Testis (tissue), 3 donors: ENCODE measurements around the gene JAGN1. TPM values are rescaled to one million over a fixed set of nuclear protein-coding genes. Genes with fewer than 3 reads are reported as not detected.
"Not testable (repeated sequence)": the region's sequence is repeated elsewhere in the genome, so short reads cannot be mapped to it uniquely, and the experiment has no call there.

Source experiments
- DNase-seq: peaks from one replicate; pipeline ENCODE4 v3.0.0-alpha.2; 2019
- H3K27ac ChIP-seq, 2 donors: fragments of 200-600 bp; sonication (generic); one replicate each; pipeline ENCODE4 v1.5.1; 2019
- H3K27me3 ChIP-seq: fragments of 200-600 bp; sonication (generic); one replicate; pipeline ENCODE4 v1.5.1; 2019
- H3K36me3 ChIP-seq: fragments of 200-600 bp; sonication (generic); one replicate; pipeline ENCODE4 v1.5.1; 2017; ENCODE audit warnings: low read depth; ENCODE audit errors: missing control alignments
- H3K4me1 ChIP-seq: fragments of 200-600 bp; sonication (generic); one replicate; pipeline ENCODE4 v1.5.1; 2019
- H3K4me3 ChIP-seq, 2 donors: fragments of 200-600 bp; sonication (generic); one replicate each; pipeline ENCODE4 v1.5.1; 2017 to 2019
- H3K9me3 ChIP-seq: fragments of 200-600 bp; sonication (generic); one replicate; pipeline ENCODE4 v1.5.1; 2017
- POLR2A ChIP-seq: fragments of 450-650 bp; IDR thresholded peaks from one replicate; pipeline ENCODE4 v1.6.1; 2017; ENCODE audit warnings: antibody characterized with exemption, mild to moderate bottlenecking, moderate library complexity
- WGBS, 2 donors: methylation state at CpG; one replicate each; pipeline ENCODE4 v1.1.5; 2018; 5-methylcytosine and 5-hydroxymethylcytosine counted together
- intact Hi-C: fragments of 100-400 bp; cut with DNase I; formaldehyde crosslinking; loops from one replicate; pipeline ENCODE4 v1.15.1; 2023; ENCODE audit warnings: low total_unique reads
- polyA plus RNA-seq: library from polyadenylated mRNA; stranded (reverse); fragments of 350-450 nt; fragmentation: Illumina TruSeq; extraction: RNeasy Lipid Tissue Mini Kit (QIAGEN cat#74804); gene quantifications from one replicate; pipeline ENCODE4 v1.2.3, GENCODE V29; 2014; ENCODE audit warnings: low read depth, low replicate concordance; ENCODE audit not compliant: insufficient read depth
- total RNA-seq, 2 donors: library from RNA; depleted of rRNA; stranded (reverse); fragments of >200 nt; gene quantifications; one replicate each; pipeline ENCODE4 v1.2.3, GENCODE V29; 2016
- TF ChIP-seq, protein P1 (sequence below), 3 experiments: fragments of 450-650 bp in 2 of 3; fragments of 200-600 bp in 1 of 3; sonication (generic) in 1 of 3; IDR thresholded peaks; one replicate each; pipeline ENCODE4 v1.5.1; 2016 to 2019; ENCODE audit warnings: antibody characterized with exemption in 3 of 3, mild to moderate bottlenecking in 2 of 3, moderate library complexity in 1 of 3

The JAGN1 gene
- total and polyA plus RNA-seq, 3 donors from 2014 or later, result 33.3 to 39.8 (median 36.0) TPM

DNA sequence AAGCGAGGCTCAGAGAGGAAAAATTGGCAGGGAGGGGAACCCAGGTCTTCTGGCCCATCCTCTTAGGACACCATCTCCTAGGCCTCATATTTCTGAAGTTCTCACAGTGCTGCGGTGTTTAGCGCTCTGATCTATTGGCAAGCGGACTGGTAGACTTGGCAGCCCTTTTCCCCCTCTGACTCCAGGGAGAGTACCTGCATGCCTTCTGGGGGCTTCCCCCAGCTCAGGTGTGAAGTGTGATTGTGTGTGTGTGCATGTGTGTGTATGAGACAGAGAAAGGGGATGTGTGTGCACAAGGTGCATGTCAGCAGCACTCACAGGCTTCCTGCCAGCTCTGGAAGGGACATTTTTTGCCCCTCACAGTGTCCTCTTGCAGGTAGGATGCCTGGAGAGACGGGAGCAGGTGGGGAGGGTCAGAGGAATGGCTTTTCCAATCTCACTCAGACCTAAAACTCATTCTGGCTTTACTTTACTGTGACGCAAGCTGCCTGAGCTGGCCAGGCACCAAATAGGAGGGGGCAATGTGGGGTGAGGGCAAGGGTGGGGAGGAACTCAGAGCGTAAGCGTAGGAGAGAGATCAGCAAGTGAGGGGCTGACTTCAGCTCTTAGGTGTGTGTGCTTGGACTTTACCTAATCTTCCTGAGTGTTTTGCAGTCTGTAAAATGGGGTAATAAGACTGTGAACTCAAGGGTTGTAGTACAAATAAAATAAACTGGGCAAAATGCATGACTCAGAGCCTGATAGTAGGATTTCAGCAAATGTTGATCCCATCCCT is 8.2 kb downstream of the JAGN1 start:
- 78 to 82% methylated on average over 8 of the region's 8 CpGs for WGBS, 2 donors
- Histone ChIP-seq H3K27ac (no peak overlapping the region), H3K4me3 (no peak overlapping the region), H3K4me1 (peaks cover 4% of the 10 kb centered on the region), H3K9me3 (no peaks in the 10 kb centered on the region), H3K27me3 (no peaks in the 10 kb centered on the region), H3K36me3 (no peaks in the 10 kb centered on the region)
- intact Hi-C loops, result no loop called here
- TF ChIP-seq, protein P1, sequence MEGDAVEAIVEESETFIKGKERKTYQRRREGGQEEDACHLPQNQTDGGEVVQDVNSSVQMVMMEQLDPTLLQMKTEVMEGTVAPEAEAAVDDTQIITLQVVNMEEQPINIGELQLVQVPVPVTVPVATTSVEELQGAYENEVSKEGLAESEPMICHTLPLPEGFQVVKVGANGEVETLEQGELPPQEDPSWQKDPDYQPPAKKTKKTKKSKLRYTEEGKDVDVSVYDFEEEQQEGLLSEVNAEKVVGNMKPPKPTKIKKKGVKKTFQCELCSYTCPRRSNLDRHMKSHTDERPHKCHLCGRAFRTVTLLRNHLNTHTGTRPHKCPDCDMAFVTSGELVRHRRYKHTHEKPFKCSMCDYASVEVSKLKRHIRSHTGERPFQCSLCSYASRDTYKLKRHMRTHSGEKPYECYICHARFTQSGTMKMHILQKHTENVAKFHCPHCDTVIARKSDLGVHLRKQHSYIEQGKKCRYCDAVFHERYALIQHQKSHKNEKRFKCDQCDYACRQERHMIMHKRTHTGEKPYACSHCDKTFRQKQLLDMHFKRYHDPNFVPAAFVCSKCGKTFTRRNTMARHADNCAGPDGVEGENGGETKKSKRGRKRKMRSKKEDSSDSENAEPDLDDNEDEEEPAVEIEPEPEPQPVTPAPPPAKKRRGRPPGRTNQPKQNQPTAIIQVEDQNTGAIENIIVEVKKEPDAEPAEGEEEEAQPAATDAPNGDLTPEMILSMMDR (IDR thresholded peaks at IDR 0.05), result no peak
- TF ChIP-seq POLR2A, result no peak
- DNase-seq, result no peak

DNA sequence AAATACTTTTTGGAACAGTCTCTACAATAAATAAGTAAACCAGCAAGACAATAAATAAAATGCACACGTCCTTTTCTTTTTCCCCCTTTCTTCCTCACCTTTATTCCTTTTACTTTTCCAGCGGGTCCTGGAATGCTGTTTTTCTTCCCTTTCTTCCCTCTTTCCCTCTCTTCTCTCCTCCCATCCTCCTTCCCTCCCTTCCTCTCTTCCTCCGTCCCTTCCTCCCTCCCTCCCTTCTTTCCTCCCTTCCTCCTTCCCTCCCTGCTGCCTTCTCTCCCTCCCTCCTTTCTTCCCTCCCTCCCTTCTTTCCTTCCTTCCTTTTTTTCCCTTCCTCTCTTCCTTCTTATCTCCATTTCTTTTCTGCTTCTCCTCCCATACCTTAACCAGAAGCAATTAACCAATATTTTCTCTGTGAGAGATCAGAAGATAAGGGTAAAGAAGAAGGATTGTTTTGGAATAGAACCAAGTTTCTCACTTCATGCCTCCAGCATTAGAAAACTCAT is 8.9 kb downstream of the JAGN1 start:
- TF ChIP-seq POLR2A, result no peak
- TF ChIP-seq, protein P1 (IDR thresholded peaks at IDR 0.05), result no peak
- Histone ChIP-seq H3K4me3 (no peak overlapping the region), H3K36me3 (no peaks in the 10 kb centered on the region), H3K4me1 (peaks cover 4% of the 10 kb centered on the region), H3K27ac (no peak overlapping the region), H3K27me3 (no peaks in the 10 kb centered on the region), H3K9me3 (no peaks in the 10 kb centered on the region)
- intact Hi-C loops, result no loop called here
- 75 to 76% methylated on average over 3 of the region's 3 CpGs for WGBS, 2 donors
- no peak for DNase-seq

GRCh38 chr3:9900965-9901415 is 10.6 kb downstream of the JAGN1 start:
- intact Hi-C loops, DNase-seq: not testable (repeated sequence)
- WGBS, 2 donors, result 87 to 93% methylated on average over 6 of the region's 6 CpGs

GRCh38 chr3:9901967-9902366 is 11.6 kb downstream of the JAGN1 start:
- Histone ChIP-seq H3K27ac (no peak overlapping the region), H3K4me1 (peaks cover 4% of the 10 kb centered on the region), H3K4me3 (no peak overlapping the region), H3K36me3 (no peaks in the 10 kb centered on the region), H3K9me3 (no peaks in the 10 kb centered on the region), H3K27me3 (no peaks in the 10 kb centered on the region)
- intact Hi-C loops, result no loop called here
- WGBS, 2 donors, result 77 to 94% methylated on average over 3 to 5 of the region's 5 CpGs
- DNase-seq, result no peak
- no peak for TF ChIP-seq POLR2A
- TF ChIP-seq, protein P1 (IDR thresholded peaks at IDR 0.05), result no peak

More at GRCh38 chr3:9900965-9901415, 10.6 kb downstream of the JAGN1 start:
- not testable (repeated sequence) for H3K4me3 ChIP-seq, H3K36me3 ChIP-seq, H3K4me1 ChIP-seq, H3K27ac ChIP-seq, H3K9me3 ChIP-seq, H3K27me3 ChIP-seq

DNA sequence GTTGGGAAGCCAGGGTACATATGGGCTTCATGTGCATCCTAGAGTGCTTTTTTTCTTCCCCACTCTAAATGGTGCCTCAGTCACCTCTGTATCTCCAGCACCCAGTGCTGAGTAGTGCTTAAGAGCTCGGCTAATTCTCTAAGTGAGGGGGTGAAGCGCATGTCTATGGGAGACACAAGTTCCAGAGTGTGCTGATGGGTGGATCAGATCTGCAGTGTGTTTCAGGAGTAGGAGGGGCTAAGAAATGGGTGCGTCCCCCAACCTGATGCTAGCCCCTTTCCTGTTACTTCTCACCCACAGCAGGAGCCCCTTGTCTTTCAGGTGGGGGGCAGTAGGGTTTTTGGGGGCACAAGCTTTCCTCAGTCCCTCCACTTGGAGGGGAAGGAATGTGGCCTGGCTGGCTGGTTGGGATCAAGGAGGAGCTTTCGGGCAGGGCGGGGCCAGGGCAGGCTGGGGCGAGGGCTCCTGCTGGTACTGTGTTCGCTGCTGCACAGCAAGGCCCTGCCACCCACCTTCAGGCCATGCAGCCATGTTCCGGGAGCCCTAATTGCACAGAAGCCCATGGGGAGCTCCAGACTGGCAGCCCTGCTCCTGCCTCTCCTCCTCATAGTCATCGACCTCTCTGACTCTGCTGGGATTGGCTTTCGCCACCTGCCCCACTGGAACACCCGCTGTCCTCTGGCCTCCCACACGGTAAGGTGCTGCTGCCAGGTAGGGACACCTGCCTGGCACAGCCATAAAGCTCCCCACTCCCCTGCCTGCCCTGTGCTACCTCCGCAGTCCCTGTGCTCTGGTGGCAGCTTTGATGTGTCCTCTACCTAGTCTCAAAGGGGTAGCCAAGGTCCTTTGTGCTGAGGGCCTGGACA is 12.2 kb downstream of the JAGN1 start, which contains the start of gene IL17RE:
TSS of gene IL17RE (plus strand) at position 477 of the 866 bp plus-strand sequence. CDS start at position 562, 85 bp downstream.
- Histone ChIP-seq H3K36me3 (no peaks in the 10 kb centered on the region), H3K27ac (no peak within 1 kb of the TSS), H3K4me3 (no peak within 1 kb of the TSS), H3K9me3 (no peaks in the 10 kb centered on the region), H3K4me1 (peaks cover 4% of the 10 kb centered on the region), H3K27me3 (no peaks in the 10 kb centered on the region)
- intact Hi-C loops, result no loop called here
- no peak for TF ChIP-seq POLR2A
- TF ChIP-seq, protein P1 (IDR thresholded peaks at IDR 0.05), result no peak
- DNase-seq, result no peak
- 65 to 66% methylated on average over 7 to 13 of the region's 13 CpGs for WGBS, 2 donors
